SU-DHL-6 (cell line): ENCODE data around the gene CDH13.

ENCODE experiments used
- H2AFZ ChIP-seq: fragments of 200-600 bp; sonication (generic); 2 replicates; pipeline ENCODE4 v1.6.1; 2014; ENCODE audit warnings: low read depth, mild to moderate bottlenecking, moderate library complexity, mixed read lengths, antibody characterized with exemption, low read length; ENCODE audit not compliant: severe bottlenecking
- H3F3A ChIP-seq: fragments of 200-600 bp; shearing (Covaris generic); 2 replicates; pipeline ENCODE4 v1.6.0; 2016; ENCODE audit warnings: antibody characterized with exemption, mild to moderate bottlenecking; ENCODE audit not compliant: insufficient read depth
- H3K27ac ChIP-seq: fragments of 200-600 bp; sonication (generic); 2 replicates; pipeline ENCODE4 v1.5.1; 2016; ENCODE audit warnings: low read depth, mild to moderate bottlenecking, low read length, moderate library complexity, mixed read lengths
- H3K27me3 ChIP-seq: fragments of 200-600 bp; sonication (generic), shearing (Covaris generic); 2 replicates; pipeline ENCODE4 v1.6.0; 2014; ENCODE audit warnings: mild to moderate bottlenecking, low read length
- H3K36me3 ChIP-seq: fragments of 200-600 bp; sonication (generic); 2 replicates; pipeline ENCODE4 v1.6.1; 2014; ENCODE audit warnings: mild to moderate bottlenecking, low read length, mixed read lengths
- H3K4me2 ChIP-seq: fragments of 300-600, 200-600 bp; shearing (Covaris generic), sonication (generic); 2 replicates; pipeline ENCODE4 v1.6.0; 2014; ENCODE audit warnings: low read length, low read depth, mild to moderate bottlenecking; ENCODE audit not compliant: poor library complexity, severe bottlenecking
- H3K4me3 ChIP-seq: fragments of 200-600 bp; sonication (generic); 2 replicates; pipeline ENCODE4 v1.5.1; 2014; ENCODE audit warnings: antibody characterized with exemption, low read length, mild to moderate bottlenecking, mixed read lengths; ENCODE audit not compliant: insufficient read depth, poor library complexity, severe bottlenecking
- H3K79me2 ChIP-seq: fragments of 200-600 bp; sonication (generic); 2 replicates; pipeline ENCODE4 v1.6.1; 2014; ENCODE audit warnings: mild to moderate bottlenecking, low read length, moderate library complexity; ENCODE audit not compliant: insufficient read depth
- H3K9ac ChIP-seq: fragments of 200-600 bp; sonication (generic); 2 replicates; pipeline ENCODE4 v1.7.0; 2014; ENCODE audit warnings: mild to moderate bottlenecking, low read length
- H3K9me2 ChIP-seq: fragments of 200-600 bp; sonication (generic); replicated peaks from 2 replicates; pipeline ENCODE4 v1.6.1; 2014; ENCODE audit warnings: low read length; ENCODE audit not compliant: insufficient read depth
- H3K9me3 ChIP-seq: fragments of 200-600 bp; sonication (generic); 2 replicates; pipeline ENCODE4 v1.6.1; 2014; ENCODE audit warnings: low read length, mixed read lengths; ENCODE audit not compliant: insufficient read depth
- H4K20me1 ChIP-seq: fragments of 200-600 bp; sonication (generic); 2 replicates; pipeline ENCODE4 v1.6.1; 2014; ENCODE audit warnings: low read depth, mild to moderate bottlenecking, antibody characterized with exemption, low read length, moderate library complexity, mixed read lengths
- CTCF ChIP-seq: fragments of 200-600 bp; sonication (generic); IDR thresholded peaks from one replicate; pipeline ENCODE4 v1.5.1; 2017; ENCODE audit warnings: antibody characterized with exemption, mild to moderate bottlenecking, low read length, moderate library complexity; ENCODE audit not compliant: insufficient read depth, poor library complexity, severe bottlenecking
- EZH2phosphoT487 ChIP-seq: fragments of 200-600 bp; sonication (generic), shearing (Covaris generic); conservative IDR thresholded peaks from 2 replicates; pipeline ENCODE4 v1.6.1; 2018; ENCODE audit warnings: mild to moderate bottlenecking, antibody characterized with exemption, low read length, moderate library complexity, mixed read lengths

Gene CDH13

GRCh38 chr16:83138976-83139690, 512.4 kb downstream of the CDH13 start:
- Histone ChIP-seq H3K9me2 (no peaks in the 10 kb centered on the region), H3K36me3 (no peaks in the 10 kb centered on the region), H3K4me2 (no peak overlapping the region), H3K79me2 (no peaks in the 10 kb centered on the region), H3K9me3 (no peaks in the 10 kb centered on the region), H4K20me1 (no peaks in the 10 kb centered on the region), H3K27me3 (no peaks in the 10 kb centered on the region), H2AFZ (no peak overlapping the region), H3K27ac (no peak overlapping the region), H3K9ac (no peak overlapping the region), H3K4me3 (no peak overlapping the region), H3F3A (no peaks in the 10 kb centered on the region)
- TF ChIP-seq CTCF: no peak
- TF ChIP-seq EZH2phosphoT487: no peak

- Histone ChIP-seq H3K4me2 (no peak overlapping the region), H2AFZ (no peak overlapping the region), H3K27ac (no peak overlapping the region), H4K20me1 (no peaks in the 10 kb centered on the region), H3K27me3 (no peaks in the 10 kb centered on the region), H3K4me3 (no peak overlapping the region), H3K9ac (no peak overlapping the region), H3F3A (no peaks in the 10 kb centered on the region), H3K9me3 (no peaks in the 10 kb centered on the region), H3K36me3 (no peaks in the 10 kb centered on the region), H3K9me2 (no peaks in the 10 kb centered on the region), H3K79me2 (no peaks in the 10 kb centered on the region)
- TF ChIP-seq EZH2phosphoT487: no peak
- TF ChIP-seq CTCF: no peak
Observed at GRCh38 chr16:83143788-83144187, 517.0 kb downstream of the CDH13 start.

- H3K4me2 ChIP-seq: no peak overlapping the region
- H3K36me3 ChIP-seq: no peaks in the 10 kb centered on the region
- no peak overlapping the region for H3K4me3 ChIP-seq
- H3F3A ChIP-seq: no peaks in the 10 kb centered on the region
- H3K79me2 ChIP-seq: no peaks in the 10 kb centered on the region
- no peak overlapping the region for H2AFZ ChIP-seq
- H3K9me2 ChIP-seq: no peaks in the 10 kb centered on the region
- H4K20me1 ChIP-seq: no peaks in the 10 kb centered on the region
- TF ChIP-seq CTCF: no peak
- TF ChIP-seq EZH2phosphoT487: no peak
- no peak overlapping the region for H3K27ac ChIP-seq
- H3K9ac ChIP-seq: no peak overlapping the region
- no peaks in the 10 kb centered on the region for H3K27me3 ChIP-seq
- no peaks in the 10 kb centered on the region for H3K9me3 ChIP-seq
Observed at GRCh38 chr16:83145297-83145696, 518.5 kb downstream of the CDH13 start.
